K562 (cell line): ENCODE measurements around the gene MAP3K6. TPM values are rescaled to one million over a fixed set of nuclear protein-coding genes. Genes with fewer than 3 reads are reported as not detected.

Source experiments
- ATF6 ChIP-seq: sonication (generic); formaldehyde crosslinking; IDR thresholded peaks from 2 replicates; pipeline ENCODE4 v1.4.0; 2020; ENCODE audit warnings: mild to moderate bottlenecking, missing genetic modification reagents
- CTBP1 ChIP-seq: fragments of 450-650 bp; IDR thresholded peaks from 2 replicates; pipeline ENCODE4 v1.6.1; 2016; ENCODE audit warnings: borderline replicate concordance
- ELF4 ChIP-seq: fragments of 450-650 bp; formaldehyde crosslinking; IDR thresholded peaks from 2 replicates; pipeline ENCODE4 v1.4.0; 2022; ENCODE audit warnings: missing genetic modification characterization
- EZH2 ChIP-seq: IDR thresholded peaks from 2 replicates; pipeline ENCODE4 v1.6.1; 2012; ENCODE audit warnings: low read depth, mild to moderate bottlenecking, inconsistent platforms, low read length, borderline replicate concordance
- FOXM1 ChIP-seq, 2 experiments: fragments of 450-650 bp in 1 of 2; sonication (generic) in 1 of 2; formaldehyde crosslinking in 1 of 2; IDR thresholded peaks; 2 replicates each; pipeline versions ENCODE4 v1.6.1 to v1.9.0; 2017 to 2022; ENCODE audit warnings: low read depth in 2 of 2, mild to moderate bottlenecking in 2 of 2, missing genetic modification reagents in 1 of 2, moderate library complexity in 1 of 2
- KDM5B ChIP-seq: fragments of 200-600 bp; sonication (generic); IDR thresholded peaks from 2 replicates; pipeline ENCODE4 v1.6.1; 2012; ENCODE audit warnings: low read depth, mild to moderate bottlenecking, moderate library complexity, low read length, control low read depth, inconsistent platforms; ENCODE audit not compliant: insufficient replicate concordance
- MYC ChIP-seq, 2 experiments: fragments of 250-450 bp in 1 of 2; sonication (Bioruptor Pico) in 1 of 2; IDR thresholded peaks; 2 replicates each; pipeline versions ENCODE4 v1.5.1 to v1.6.1; 2012 to 2021; ENCODE audit warnings: low read depth in 2 of 2, borderline replicate concordance in 1 of 2, improper control_type of control experiment in 1 of 2, low read length in 1 of 2, mild to moderate bottlenecking in 1 of 2, moderate library complexity in 1 of 2
- PTTG1 ChIP-seq: fragments of 450-650 bp; IDR thresholded peaks from 2 replicates; pipeline ENCODE4 v1.6.1; 2016; ENCODE audit warnings: low read depth, mild to moderate bottlenecking, missing genetic modification characterization, missing compliant biosample characterization
- SMAD2 ChIP-seq: fragments of 150-350 bp; IDR thresholded peaks from 2 replicates; pipeline ENCODE4 v1.6.1; 2014; ENCODE audit warnings: low read depth, mild to moderate bottlenecking, low read length
- TAF7 ChIP-seq: fragments of 450-650 bp; IDR thresholded peaks from 2 replicates; pipeline ENCODE4 v1.6.1; 2016; ENCODE audit warnings: missing genetic modification characterization, missing compliant biosample characterization
- TAF9B ChIP-seq: fragments of 450-650 bp; IDR thresholded peaks from 2 replicates; pipeline ENCODE4 v1.6.1; 2018; ENCODE audit warnings: mild to moderate bottlenecking; ENCODE audit not compliant: partially characterized antibody
- TARDBP ChIP-seq: fragments of 450-650 bp; IDR thresholded peaks from 2 replicates; pipeline ENCODE4 v1.6.1; 2016
- ZBTB7A ChIP-seq: IDR thresholded peaks from 2 replicates; pipeline ENCODE4 v1.6.1; 2011; ENCODE audit warnings: low read depth, mild to moderate bottlenecking, low read length, moderate library complexity, borderline replicate concordance; ENCODE audit not compliant: control insufficient read depth
- ZBTB9 ChIP-seq: fragments of 450-650 bp; formaldehyde crosslinking; IDR thresholded peaks from 2 replicates; pipeline ENCODE4 v1.4.0; 2020; ENCODE audit warnings: mild to moderate bottlenecking, moderate library complexity
- ZFP36 ChIP-seq: fragments of 150-350 bp; IDR thresholded peaks from 2 replicates; pipeline ENCODE4 v1.6.1; 2018; ENCODE audit warnings: low read length, low read depth; ENCODE audit not compliant: partially characterized antibody
- ZNF274 ChIP-seq: IDR thresholded peaks from 2 replicates; pipeline ENCODE4 v1.6.1; 2011; ENCODE audit warnings: low read depth, mild to moderate bottlenecking, low read length, moderate library complexity, borderline replicate concordance
- ZNF324 ChIP-seq: fragments of 250-450 bp; sonication (Bioruptor Pico); IDR thresholded peaks from 2 replicates; pipeline ENCODE4 v1.4.0; 2020; ENCODE audit warnings: mild to moderate bottlenecking
- ZNF766 ChIP-seq: fragments of 200-800 bp; sonication (Bioruptor generic); conservative IDR thresholded peaks from 2 replicates; pipeline ENCODE4 v1.6.1; 2016; ENCODE audit warnings: missing genetic modification characterization, missing compliant biosample characterization
- polyA plus RNA-seq, 8 experiments: library from polyadenylated mRNA; depleted of rRNA in 4 of 8; stranded (reverse) in 5 of 8; unstranded in 3 of 8; fragments of >200 nt; fragmentation: Nextera tagmentation in 2 of 8; fragmentation: Illumina TruSeq in 1 of 8; extraction: Ambion mirVana in 2 of 8; extraction: Trizol in 1 of 8; gene quantifications; 2 replicates each; pipeline versions ENCODE4 v1.2.1 to v1.2.3, GENCODE V29; 2011 to 2014; ENCODE audit warnings: inconsistent platforms in 1 of 8, missing spikeins in 1 of 8
- total RNA-seq, 7 experiments: library from RNA; depleted of rRNA in 6 of 7; stranded (reverse); fragments of >200 nt in 6 of 7; fragmentation: Illumina TruSeq in 2 of 7; extraction: Trizol in 2 of 7; gene quantifications; 2 replicates each; pipeline versions ENCODE4 v1.2.1 to v1.2.3, GENCODE V29; 2011 to 2021; ENCODE audit warnings: low replicate concordance in 1 of 7
- TF ChIP-seq, protein P1 (sequence below): fragments of 450-650 bp; IDR thresholded peaks from 2 replicates; pipeline ENCODE4 v1.6.1; 2016; ENCODE audit warnings: borderline replicate concordance
- TF ChIP-seq, protein P2 (sequence below): sonication (generic); formaldehyde crosslinking; IDR thresholded peaks from 2 replicates; pipeline ENCODE4 v1.9.0; 2022; ENCODE audit warnings: mild to moderate bottlenecking, missing genetic modification reagents

MAP3K6 gene
- total and polyA plus RNA-seq, 9 of the 15 experiments (the other 6 are each of a cell fraction or from before 2014, with no cell fraction given): 0.99 to 21.9 (median 7.0) TPM

- TF ChIP-seq ZBTB9: no peak
- TF ChIP-seq TAF9B: no peak
- no peak for TF ChIP-seq ZNF766
- TF ChIP-seq ELF4 (CRISPR knock-in tag): no peak
- no peak for TF ChIP-seq EZH2
- TF ChIP-seq ATF6 (CRISPR knock-in tag): no peak
- TF ChIP-seq ZNF274: no peak
- TF ChIP-seq TARDBP: no peak
- TF ChIP-seq SMAD2: no peak
- peak; percentile 85 for TF ChIP-seq KDM5B
- TF ChIP-seq ZBTB7A: peak; percentile 14; the same call in 1 of the 2 replicates
- TF ChIP-seq TAF7 (tag): peak; percentile 58; the same call in 1 of the 2 replicates
- TF ChIP-seq ZFP36: no peak
- peak; percentile 84 for TF ChIP-seq MYC (IDR thresholded peaks at IDR 0.05; ENCODE audit: low read depth, low read length)
- peak; percentile 42; the same call in 1 of the 2 replicates for TF ChIP-seq MYC (CRISPR knock-in tag; IDR thresholded peaks at IDR 0.05; ENCODE audit: borderline replicate concordance, low read depth)
- TF ChIP-seq PTTG1: no peak
- peak; percentile 74 for TF ChIP-seq CTBP1
- TF ChIP-seq, protein P1, sequence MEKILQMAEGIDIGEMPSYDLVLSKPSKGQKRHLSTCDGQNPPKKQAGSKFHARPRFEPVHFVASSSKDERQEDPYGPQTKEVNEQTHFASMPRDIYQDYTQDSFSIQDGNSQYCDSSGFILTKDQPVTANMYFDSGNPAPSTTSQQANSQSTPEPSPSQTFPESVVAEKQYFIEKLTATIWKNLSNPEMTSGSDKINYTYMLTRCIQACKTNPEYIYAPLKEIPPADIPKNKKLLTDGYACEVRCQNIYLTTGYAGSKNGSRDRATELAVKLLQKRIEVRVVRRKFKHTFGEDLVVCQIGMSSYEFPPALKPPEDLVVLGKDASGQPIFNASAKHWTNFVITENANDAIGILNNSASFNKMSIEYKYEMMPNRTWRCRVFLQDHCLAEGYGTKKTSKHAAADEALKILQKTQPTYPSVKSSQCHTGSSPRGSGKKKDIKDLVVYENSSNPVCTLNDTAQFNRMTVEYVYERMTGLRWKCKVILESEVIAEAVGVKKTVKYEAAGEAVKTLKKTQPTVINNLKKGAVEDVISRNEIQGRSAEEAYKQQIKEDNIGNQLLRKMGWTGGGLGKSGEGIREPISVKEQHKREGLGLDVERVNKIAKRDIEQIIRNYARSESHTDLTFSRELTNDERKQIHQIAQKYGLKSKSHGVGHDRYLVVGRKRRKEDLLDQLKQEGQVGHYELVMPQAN: no peak; the same call in 1 of the 2 replicates
- TF ChIP-seq, protein P2, sequence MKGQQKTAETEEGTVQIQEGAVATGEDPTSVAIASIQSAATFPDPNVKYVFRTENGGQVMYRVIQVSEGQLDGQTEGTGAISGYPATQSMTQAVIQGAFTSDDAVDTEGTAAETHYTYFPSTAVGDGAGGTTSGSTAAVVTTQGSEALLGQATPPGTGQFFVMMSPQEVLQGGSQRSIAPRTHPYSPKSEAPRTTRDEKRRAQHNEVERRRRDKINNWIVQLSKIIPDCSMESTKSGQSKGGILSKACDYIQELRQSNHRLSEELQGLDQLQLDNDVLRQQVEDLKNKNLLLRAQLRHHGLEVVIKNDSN (CRISPR knock-in tag): no peak
- no peak for TF ChIP-seq ZNF324
- no peak for TF ChIP-seq FOXM1 (IDR thresholded peaks at IDR 0.05; ENCODE audit: low read depth)
- TF ChIP-seq FOXM1 (CRISPR knock-in tag; IDR thresholded peaks at IDR 0.05; ENCODE audit: low read depth): 0 out of 2 replicates have a peak, but pooled peaks have one; percentile 1
These were observed at the start of gene MAP3K6 (continued) for GRCh38 chr1:27366411-27367159.
